HepG2 (cell line): Measurements from ENCODE around the gene ST8SIA6. TPM values are rescaled to one million over a fixed set of nuclear protein-coding genes. Genes with fewer than 3 reads are reported as not detected.

Experiments used
- BCL6 ChIP-seq: IDR thresholded peaks from 2 replicates; pipeline ENCODE4 v1.6.1; 2016; ENCODE audit warnings: missing genetic modification reagents, missing compliant biosample characterization
- CEBPB ChIP-seq: IDR thresholded peaks from 2 replicates; pipeline ENCODE4 v1.6.1; 2011; ENCODE audit warnings: low read depth, low read length, improper control_type of control experiment, borderline replicate concordance
- HIVEP1 ChIP-seq: sonication (generic); formaldehyde crosslinking; IDR thresholded peaks from 2 replicates; pipeline ENCODE4 v1.4.0; 2020; ENCODE audit warnings: mild to moderate bottlenecking, missing genetic modification reagents
- ONECUT2 ChIP-seq: sonication (generic); formaldehyde crosslinking; IDR thresholded peaks from 2 replicates; pipeline ENCODE4 v1.4.0; 2020; ENCODE audit warnings: missing genetic modification reagents
- RXRB ChIP-seq: IDR thresholded peaks from 2 replicates; pipeline ENCODE4 v1.6.1; 2016; ENCODE audit warnings: borderline replicate concordance, missing genetic modification reagents, missing compliant biosample characterization
- SNAPC4 ChIP-seq: sonication (generic); formaldehyde crosslinking; IDR thresholded peaks from 2 replicates; pipeline ENCODE4 v1.4.0; 2020; ENCODE audit warnings: mild to moderate bottlenecking, missing genetic modification reagents
- SOX13 ChIP-seq, 3 experiments: fragments of 450-650 bp in 1 of 3; sonication (generic) in 1 of 3; formaldehyde crosslinking in 1 of 3; IDR thresholded peaks in 2 of 3; conservative IDR thresholded peaks in 1 of 3; 2 replicates each; pipeline versions ENCODE4 v1.5.0 to v1.6.1; 2016 to 2020; ENCODE audit warnings: antibody characterized with exemption in 1 of 3, mild to moderate bottlenecking in 1 of 3, missing compliant biosample characterization in 1 of 3, missing genetic modification reagents in 1 of 3, moderate library complexity in 1 of 3
- polyA plus RNA-seq, 8 experiments: library from polyadenylated mRNA; depleted of rRNA in 3 of 8; stranded (reverse) in 7 of 8; unstranded in 1 of 8; fragments of >200 nt; fragmentation: Illumina TruSeq in 4 of 8; extraction: Trizol in 4 of 8; gene quantifications; 2 replicates each; pipeline versions ENCODE4 v1.2.1 to v1.2.3, GENCODE V29; 2011 to 2016; ENCODE audit warnings: low read depth in 4 of 8, missing spikeins in 1 of 8, mixed read lengths in 1 of 8; ENCODE audit not compliant: insufficient read depth in 1 of 8
- total RNA-seq, 5 experiments: library from RNA; depleted of rRNA; stranded (reverse); fragments of >200 nt; fragmentation: Illumina TruSeq; extraction: Trizol; gene quantifications; 2 replicates each; pipeline ENCODE4 v1.2.3, GENCODE V29; 2016; ENCODE audit warnings: low read depth in 1 of 5

Gene ST8SIA6
- total and polyA plus RNA-seq, 2 of the 13 experiments (the other 11 are each of a cell fraction or from before 2014, with no cell fraction given): not detected

GRCh38 chr10:17343118-17343517 is 111.3 kb downstream of the ST8SIA6 start (continued):
- TF ChIP-seq ONECUT2 (CRISPR knock-in tag) (peak; percentile 83), SOX13 (IDR thresholded peaks at IDR 0.05) (no peak), SOX13 (CRISPR knock-in tag; conservative IDR thresholded peaks at IDR 0.05 in 1 of 2, IDR thresholded peaks at IDR 0.05 in 1 of 2) (peak in 1 of 2 experiments; percentile 27; a peak in 1 of 4 replicates), HIVEP1 (CRISPR knock-in tag) (no peak), BCL6 (CRISPR knock-in tag) (peak; percentile 54), RXRB (CRISPR knock-in tag) (peak; percentile 53; the same call in 1 of the 2 replicates), CEBPB (peak; percentile 74), SNAPC4 (CRISPR knock-in tag) (no peak)
